ENCODE measurements around the gene DHDH. TPM values are rescaled to one million over a fixed set of nuclear protein-coding genes. Genes with fewer than 3 reads are reported as not detected.

DHDH gene
- total and polyA plus RNA-seq, 2 experiments from 2014 or later, result 0.69 to 4.7 TPM

GRCh38 chr19:48943081-48943480, 9.6 kb downstream of the DHDH start:
- Histone ChIP-seq H3F3A (replicated peaks; ENCODE audit: low read depth) (no peaks in the 10 kb centered on the region), H3K9me2 (ENCODE audit: insufficient read depth) (no peaks in the 10 kb centered on the region), H3K79me2 (replicated peaks; ENCODE audit: insufficient read depth) (no peaks in the 10 kb centered on the region), H2AFZ (no peak overlapping the region), H3K4me2 (no peak overlapping the region), H3K27ac (ENCODE audit: low read depth) (no peak overlapping the region), H3K36me3 (ENCODE audit: insufficient read depth) (no peaks in the 10 kb centered on the region), H3K4me1 (ENCODE audit: insufficient read depth) (no peaks in the 10 kb centered on the region), H4K20me1 (replicated peaks; ENCODE audit: insufficient read depth) (no peaks in the 10 kb centered on the region), H3K27me3 (ENCODE audit: insufficient read depth) (no peaks in the 10 kb centered on the region), H3K4me3 (no peak overlapping the region)
- Mint-ChIP-seq H3K9me3 (peaks cover 17% of the 10 kb centered on the region), H3K4me3 (no peak overlapping the region), H3K27me3 (ENCODE audit: insufficient read depth, low read depth, poor library complexity) (peaks cover 12% of the 10 kb centered on the region), H3K27ac (no peak overlapping the region), H3K4me1 (no peaks in the 10 kb centered on the region), H3K36me3 (ENCODE audit: low read depth) (peaks cover 33% of the 10 kb centered on the region)
- DNase-seq (ENCODE audit: low spot score) (no peak), ATAC-seq (no peak)
- TF ChIP-seq EZH2 (IDR thresholded peaks at IDR 0.05; ENCODE audit: low read depth, unreplicated experiment) (no peak), ZNF331 (CRISPR knock-in tag; IDR thresholded peaks at IDR 0.05; ENCODE audit: low read depth) (no peak), NANOG (IDR thresholded peaks at IDR 0.05; ENCODE audit: borderline replicate concordance) (no peak), REST (IDR thresholded peaks at IDR 0.05; ENCODE audit: unreplicated experiment) (no peak), CREB1 (CRISPR knock-in tag; IDR thresholded peaks at IDR 0.05; ENCODE audit: low read depth) (no peak), POLR2AphosphoS5 (IDR thresholded peaks at IDR 0.05; ENCODE audit: low read depth) (no peak), ETS1 (IDR thresholded peaks at IDR 0.05) (no peak), ZNF462 (CRISPR knock-in tag; IDR thresholded peaks at IDR 0.05) (no peak), EZH2phosphoT487 (IDR thresholded peaks at IDR 0.05; ENCODE audit: unreplicated experiment) (no peak), JUNB (IDR thresholded peaks at IDR 0.05; ENCODE audit: unreplicated experiment) (no peak), STAT1 (IDR thresholded peaks at IDR 0.05; ENCODE audit: unreplicated experiment) (no peak), ZNF114 (CRISPR knock-in tag; IDR thresholded peaks at IDR 0.05) (no peak), CTCF (conservative IDR thresholded peaks at IDR 0.05; ENCODE audit: low read depth in 2 of 2) (no peak)

Measured in GM23338 (cell line).